ENCODE measurements around the gene UXS1.
A peak's percentile ranks its signal among the peaks of the same experiment; 100 is the strongest.
"Not testable (repeated sequence)": the region's sequence is repeated elsewhere in the genome, so short reads cannot be mapped to it uniquely, and the experiment has no call there.

Gene UXS1

DNA sequence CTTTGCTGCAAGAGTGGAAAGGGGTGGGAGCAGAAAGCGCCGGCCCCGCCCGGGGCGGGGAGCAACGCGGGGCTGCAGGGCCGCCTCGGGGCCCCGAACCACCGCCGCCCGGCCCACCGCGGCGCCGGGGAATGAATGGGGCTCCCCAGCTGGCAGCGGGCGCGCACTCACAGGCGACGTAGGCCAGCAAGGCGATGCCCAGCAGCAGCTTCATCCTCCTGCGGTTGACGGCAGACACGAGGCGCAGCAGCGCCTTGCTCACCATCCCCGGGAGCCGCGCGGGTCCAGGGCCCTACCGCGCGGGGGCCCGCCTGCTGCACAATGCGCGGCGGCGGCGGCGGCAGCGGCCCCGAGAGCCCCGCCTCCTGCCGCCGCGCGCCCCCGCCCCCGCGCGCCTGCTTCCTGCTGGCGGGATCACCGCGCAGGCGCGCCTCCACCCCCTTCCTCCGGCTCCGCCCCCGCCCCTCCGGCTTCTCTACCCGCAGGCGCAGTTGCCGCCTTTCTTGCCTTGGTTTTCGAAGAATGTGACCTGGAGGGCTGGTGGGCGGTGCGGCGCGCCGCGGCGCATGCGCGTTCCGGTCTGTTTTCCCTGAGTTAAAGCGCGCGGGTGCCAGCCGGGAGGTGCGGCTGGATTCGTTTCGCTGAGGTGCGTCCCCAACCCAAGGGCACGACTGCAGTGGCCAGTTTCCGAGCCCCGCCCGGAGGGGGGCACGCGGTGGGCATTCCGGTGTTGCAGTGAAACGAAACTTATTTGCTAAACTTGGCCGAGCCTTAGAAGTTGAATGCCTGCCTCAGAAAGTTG, at the start of gene UXS1:
UXS1 (minus strand) TSS at position 325 of the 802 bp plus-strand sequence; CDS start at position 265, 60 bp downstream.
- DNase-seq, result peak; percentile 96

DNA sequence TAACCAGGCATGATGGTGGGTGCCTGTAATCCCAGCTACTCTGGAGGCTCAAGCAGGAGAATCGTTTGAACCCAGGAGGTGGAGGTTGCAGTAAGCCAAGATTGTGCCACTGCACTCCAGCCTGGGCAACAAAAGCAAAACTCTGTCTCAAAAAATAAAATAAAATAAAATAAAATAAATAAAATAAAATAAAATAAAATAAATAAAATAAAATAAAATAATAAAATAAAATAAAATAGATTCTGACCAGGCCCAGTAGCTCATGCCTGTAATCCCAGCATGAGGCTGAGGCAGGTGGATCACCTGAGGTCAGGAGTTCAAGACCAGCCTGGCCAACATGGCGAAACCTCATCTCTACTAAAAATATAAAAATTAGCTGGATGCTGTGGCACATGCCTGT, 45.4 kb upstream of the UXS1 start:
- not testable (repeated sequence) for DNase-seq

DNA sequence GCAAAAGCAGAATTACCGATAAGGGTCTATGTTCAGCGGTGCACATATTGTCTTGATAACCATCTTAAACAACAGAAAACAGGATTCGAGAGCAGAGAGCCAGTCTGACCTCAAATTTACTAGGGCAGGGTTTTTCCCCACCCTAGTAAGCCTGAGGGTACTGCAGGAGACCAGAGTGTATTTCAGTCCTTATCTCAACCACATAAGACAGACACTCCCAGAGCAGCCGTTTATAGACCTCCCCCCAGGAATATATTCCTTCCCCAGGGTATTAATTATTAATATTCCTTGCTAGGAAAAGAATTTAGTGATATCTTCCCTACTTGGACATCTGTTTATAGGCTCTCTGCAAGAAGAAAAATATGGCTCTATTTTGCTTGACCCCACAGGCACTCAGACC, 41.3 kb upstream of the UXS1 start:
- not testable (repeated sequence) for DNase-seq

DNA sequence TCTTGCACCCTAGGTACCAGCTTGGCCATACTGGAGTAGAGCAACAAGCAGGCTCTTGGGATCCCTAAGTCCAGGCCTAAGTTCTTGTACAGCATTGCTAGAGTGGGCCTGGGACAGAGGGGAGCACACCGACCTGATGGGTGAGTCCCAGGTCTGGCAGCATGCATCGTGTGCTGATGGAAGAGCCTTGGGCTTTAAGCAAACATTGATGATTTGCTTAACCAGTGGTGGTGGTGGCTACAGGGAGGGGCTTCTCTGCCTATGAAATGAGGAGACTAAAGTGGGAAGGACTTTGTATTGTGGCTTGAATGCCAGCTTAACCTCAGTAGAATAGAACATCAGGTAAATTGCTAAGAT, 39.2 kb upstream of the UXS1 start:
- DNase-seq, result no peak

DNA sequence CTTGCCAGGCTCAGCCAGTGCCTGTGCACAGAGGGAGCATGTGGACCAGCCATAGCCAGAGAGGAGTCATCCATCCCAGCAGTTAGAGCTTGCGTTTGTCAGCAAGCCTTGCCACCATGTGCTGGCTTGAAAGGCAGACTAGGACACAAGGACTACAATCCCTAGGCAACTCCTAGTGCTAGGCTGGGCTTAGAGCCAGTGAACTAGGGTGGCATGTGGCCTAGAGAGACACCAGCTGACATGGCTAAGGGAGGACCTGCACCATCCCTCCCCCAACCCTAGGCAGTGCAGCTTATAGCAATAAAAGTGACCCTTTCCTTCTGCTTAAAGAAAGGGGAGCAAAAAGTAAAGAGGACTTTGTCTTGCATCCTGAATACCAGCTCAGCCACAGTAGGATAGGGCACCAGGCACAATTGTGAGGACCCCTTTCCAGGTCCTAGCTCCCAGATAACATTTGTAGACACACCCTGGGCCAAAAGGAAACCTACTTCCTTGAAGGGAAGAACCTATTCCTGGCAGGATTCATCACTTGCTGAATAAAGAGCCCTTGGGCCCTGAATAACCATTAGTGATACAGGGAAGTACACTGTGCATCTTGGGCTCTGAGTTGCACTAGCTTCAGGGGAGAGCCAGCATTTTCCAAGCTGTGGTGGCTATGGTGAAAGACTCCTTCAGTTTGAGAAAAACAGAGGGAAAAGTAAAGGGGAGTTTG, 38.7 kb upstream of the UXS1 start:
- DNase-seq, result no peak

DNA sequence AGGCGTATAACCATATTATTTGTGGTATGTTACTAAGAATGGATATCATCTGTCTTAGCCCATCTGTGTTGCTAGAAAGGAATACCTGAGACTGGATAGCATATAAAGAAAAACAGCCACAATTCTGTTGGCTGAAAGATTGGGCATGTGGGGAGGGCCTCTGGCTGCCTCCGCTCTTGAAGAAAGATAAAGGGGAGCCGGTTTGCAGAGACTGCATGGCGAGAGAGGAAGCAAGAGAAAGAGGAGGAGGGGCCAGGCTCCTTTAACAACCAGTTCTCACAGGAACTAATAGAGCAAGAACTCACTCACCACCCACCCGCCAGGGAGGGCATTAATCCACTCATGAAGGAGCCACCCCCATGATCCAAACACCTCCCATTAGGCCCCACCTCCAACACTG, 29.2 kb upstream of the UXS1 start:
- DNase-seq, result no peak

DNA sequence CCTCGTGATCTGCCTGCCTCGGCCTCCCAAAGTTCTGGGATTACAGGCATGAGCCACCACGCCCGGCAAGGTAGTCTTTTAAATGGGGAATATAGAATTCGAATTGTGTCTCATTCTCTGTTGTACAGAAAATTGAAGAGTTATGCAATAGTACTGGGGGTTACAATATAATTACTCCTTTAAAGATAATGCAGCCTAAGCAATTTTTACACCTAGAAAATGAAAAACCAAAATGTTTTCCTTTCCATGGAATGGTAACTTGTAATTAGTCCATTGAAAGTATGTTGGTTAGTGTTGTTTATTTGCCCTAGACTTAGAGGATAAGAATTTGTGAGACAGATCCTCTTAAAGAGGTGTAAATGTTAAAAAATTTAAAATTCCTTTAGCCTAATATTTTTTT, 28.0 kb upstream of the UXS1 start:
- DNase-seq, result not testable (repeated sequence)

DNA sequence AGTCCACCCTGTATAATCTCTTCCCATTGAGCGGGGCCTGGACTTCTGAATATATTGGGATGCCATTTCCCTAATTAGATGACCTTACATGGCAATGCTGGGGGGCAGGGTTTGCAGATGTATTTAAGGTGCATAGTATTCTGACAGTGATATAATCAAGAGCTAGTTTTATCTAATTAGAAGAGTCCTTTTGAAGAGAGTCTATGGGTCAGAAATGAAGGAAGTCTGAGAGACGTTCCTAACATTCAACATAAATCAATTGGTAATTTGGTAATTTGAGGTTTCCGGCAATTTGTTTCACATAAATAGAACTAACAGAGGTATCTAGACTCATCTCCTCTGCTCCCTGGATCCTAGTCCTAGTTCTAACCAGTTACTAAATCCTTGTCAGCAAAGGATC, 25.7 kb upstream of the UXS1 start:
- no peak for DNase-seq

DNA sequence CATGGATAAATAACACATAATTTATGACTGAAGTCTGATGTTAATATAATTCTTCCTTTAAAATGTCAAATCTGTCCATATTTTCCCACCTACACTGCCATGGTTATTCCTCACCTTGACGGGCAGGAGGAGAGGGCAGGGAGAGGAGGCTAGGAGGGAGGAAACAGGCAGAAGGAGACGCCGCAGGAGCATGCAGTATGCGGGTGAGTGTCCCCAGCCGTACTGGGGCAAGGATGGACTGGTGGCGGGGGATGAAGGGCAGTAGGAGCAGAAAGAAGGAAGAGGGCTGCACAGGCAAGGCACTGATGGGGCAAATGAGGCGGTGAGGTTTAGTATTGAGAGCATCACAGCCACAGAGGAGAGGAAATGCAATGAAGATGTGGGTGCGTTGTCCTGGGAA, 25.1 kb upstream of the UXS1 start:
- not testable (repeated sequence) for DNase-seq

DNA sequence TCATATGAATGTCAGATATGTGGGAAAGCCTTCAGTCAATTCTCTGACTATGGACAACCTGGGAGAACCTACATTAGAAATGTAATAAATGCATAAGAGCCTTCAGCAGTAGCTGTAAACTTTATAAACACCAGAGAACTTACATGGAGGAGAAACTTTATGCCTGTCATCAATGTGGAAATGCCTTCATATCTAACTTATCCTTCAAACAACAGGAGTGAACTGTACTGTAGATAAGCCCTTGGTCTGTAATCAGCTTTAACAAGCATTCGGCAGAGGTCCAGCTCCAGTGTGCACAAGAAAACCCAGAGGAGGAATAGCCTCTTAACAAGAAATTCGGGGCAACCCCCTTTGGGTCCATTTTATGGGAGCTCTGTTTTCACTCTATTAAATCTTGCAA, 14.8 kb upstream of the UXS1 start:
- peak; percentile 48 for DNase-seq

DNA sequence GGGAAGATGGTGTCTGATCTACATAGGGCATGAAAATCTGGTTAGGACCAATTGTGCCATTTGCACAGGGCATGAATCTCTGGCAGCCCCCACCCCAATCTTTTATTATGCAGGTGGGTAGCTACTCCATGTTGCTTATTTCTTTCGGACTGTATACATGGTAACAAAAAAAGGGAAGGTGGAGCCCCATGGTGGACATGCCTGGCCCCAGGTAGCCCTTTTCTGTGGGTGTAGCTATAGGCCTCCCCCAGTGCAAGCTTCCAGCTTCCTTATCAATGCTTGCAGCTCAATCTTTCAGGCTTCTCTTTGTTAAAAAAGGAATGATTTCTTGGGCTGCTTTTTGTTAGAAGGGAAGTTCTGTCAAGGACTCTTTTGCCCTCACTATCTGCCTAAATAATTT, 14.3 kb upstream of the UXS1 start:
- DNase-seq, result peak; percentile 23

DNA sequence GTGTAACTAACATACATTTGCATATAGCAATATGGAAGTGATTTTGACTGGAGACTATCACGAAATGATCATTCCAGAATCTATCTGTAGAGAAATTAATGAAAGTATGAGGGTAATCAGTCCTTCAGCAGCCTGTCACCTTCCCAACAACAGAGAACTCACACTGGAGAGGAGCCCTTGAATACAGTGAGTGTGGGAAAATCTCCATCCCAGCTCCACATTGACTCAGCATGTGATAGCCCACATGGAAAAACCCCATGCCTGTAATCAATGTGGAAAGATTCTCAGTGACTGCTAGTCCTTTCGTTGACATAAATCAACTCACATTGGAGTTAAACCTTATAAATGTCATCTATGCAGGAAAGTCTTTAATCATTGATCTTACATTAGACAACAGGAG, 13.1 kb upstream of the UXS1 start:
- no peak for DNase-seq

DNA sequence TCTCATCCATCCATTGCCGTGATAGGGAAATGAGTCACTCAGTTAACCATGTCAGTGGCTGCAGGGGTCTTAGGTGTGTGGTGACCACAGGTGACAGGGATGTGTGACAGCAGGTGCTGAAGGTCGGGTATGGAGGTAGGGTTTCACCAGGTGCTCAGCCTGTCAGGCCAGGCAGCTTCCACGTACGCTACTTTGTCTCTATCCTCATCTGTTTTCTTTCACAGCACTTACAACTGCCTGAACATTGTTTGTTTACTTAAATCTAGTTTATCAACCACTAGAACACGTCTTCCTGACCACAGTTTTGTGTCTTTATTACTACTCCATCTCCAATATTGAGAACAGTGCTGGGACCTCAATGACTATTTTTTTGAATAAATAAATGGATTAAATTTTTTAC, 11.4 kb upstream of the UXS1 start:
- DNase-seq, result no peak

DNA sequence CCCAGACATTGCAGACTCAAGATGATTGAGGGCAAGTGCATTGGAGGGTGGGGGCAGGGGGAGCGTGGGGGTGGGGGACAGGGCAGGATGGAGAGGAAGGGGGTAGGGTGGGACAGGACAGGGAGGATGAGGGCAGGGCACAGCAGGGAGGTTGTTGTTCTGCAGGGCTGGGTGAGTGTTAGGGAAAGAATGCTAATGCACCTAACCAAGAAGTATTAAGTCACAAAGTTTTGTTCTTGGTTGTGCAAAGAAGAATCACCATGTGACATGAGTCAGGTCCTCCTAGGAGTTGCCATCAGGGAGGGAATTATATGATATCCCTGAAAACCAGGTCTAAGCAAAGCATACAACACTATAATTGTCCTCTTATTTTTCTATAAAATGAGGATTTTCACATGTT, 10.4 kb upstream of the UXS1 start:
- not testable (repeated sequence) for DNase-seq

DNA sequence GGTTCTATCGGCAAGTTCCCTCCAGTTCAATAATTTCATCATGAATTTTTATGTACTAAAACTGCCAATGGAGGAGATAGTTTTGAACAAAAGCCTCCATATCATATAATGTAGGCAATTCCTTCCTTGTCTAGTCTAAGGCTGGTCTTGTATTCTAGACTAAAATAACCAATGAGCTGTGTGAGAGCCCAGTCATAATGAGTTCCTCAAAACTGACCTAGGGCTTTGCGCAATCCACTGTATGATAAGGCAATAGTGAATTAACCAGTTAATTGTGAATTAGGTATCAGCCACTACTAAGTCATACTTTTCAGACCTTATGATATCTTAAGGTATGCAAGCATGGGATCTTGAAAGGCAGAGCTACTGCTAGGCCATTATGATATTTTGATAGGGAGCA, 7.6 kb upstream of the UXS1 start:
- peak; percentile 23 for DNase-seq

DNA sequence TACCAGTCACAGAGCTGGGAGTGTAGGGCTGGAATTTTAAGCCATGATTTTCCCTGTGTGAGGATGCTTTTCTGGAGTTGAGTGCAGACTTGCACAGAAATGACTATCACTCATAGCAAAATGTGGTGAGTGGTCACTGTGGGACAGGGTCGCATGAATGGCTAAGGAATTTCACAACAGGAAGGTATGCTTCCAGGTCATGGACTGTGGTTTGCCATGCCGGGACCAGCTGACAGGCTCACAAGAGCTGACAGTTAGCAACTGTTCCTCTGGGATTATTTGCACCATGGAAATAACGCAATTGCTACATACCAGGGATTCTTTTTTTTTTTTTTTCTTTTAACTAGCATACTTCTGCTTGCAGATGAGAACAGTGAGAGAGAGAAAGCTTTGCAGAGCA, 3.8 kb upstream of the UXS1 start:
- DNase-seq, result no peak

DNA sequence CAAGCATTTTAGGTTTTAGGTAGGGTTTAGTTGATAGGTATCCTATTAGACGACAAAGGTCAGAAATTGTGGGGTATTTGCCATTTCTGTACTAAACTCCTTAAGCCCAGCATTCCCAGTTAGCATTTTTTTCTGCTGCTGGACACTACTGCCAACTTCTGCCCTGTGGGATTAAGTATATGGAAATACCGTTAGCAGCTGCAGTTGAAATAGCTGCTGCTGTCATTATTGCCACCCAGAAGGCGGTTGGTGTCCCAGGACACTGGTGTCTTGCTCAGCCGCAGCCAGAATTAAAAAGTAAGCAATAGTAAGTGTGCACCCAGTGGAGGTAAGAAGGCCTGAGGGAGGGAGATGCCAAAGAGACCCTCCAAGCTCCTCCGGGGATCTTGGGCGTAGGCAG, 1.9 kb upstream of the UXS1 start:
- no peak for DNase-seq

DNA sequence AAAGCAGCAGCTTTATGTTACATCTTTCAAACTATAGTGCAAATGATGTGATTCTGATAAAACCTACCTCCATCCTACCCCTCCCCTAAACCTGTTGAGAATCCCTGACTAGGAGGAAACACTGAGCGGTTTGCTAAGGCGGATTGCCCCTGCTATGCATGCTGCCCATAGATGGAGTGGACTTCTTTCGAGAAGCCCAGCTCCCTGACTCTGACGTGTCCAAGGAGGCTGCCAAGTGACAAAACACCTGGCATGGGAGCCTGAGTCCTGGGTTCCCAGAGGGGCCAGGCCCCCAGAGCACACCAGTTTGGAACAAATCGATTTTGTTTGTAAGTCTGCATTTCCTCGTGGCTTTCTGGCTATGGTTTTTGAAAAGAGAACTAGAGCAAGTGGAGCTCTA, 1.4 kb upstream of the UXS1 start:
- no peak for DNase-seq

DNA sequence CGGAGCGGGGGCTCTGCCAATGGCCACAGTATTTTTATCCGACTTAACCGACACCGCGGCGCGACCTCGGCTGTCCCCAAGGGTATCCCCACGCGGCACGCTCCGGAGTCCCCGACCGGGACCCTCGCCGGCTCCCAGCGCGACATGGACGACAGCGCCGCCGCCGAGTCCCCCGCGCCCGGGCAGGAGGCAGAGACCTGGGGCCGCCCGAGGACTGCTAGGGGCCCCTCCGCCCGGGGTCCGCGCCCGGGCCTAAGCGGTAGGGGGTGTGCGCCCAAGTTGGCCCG, 468 bp downstream of the UXS1 start:
- DNase-seq, result no peak

DNA sequence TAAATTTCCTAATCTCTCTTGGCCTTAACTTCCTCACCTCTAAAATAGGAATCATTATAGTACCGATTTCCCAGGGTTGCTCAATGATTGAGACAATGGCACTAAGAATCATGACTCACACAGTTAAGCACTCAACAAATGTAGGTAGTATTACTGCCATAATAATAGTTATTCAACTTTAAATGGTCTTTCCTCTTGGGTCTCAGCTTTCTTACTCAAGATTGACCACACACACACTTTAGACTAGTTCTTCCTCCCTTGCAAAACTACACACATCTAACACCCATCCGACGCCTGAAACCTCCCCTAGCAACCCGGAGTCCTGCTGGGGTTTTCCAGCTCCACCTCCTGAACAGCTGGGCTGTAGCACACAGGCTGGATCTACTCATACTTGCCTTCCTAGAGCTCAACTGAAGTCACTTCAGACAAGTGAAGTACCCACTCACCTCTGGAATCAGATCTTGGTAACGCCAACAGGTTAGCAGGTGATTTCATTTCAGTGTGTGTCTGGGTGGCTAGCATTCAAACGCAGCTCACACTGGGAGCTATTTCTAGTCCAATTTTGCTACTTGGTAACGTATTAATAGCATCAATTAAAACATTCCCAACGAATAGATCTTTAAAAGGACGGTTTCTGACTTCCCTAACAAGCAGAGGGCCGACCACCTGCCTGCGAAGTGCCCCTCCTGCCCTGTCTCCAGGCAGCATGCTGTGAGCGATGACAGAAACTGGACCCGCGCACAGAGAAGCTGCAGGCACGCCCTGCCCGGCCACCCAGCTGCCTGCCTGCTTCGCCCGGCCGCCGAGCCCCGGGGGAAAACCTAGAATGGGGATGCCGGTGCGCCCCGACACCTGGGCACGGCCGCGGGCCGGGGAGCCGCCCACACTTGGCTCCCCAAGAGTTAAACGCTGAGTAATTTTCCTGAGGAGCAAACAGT, 1.1 kb downstream of the UXS1 start:
- peak; percentile 44 for DNase-seq

DNA sequence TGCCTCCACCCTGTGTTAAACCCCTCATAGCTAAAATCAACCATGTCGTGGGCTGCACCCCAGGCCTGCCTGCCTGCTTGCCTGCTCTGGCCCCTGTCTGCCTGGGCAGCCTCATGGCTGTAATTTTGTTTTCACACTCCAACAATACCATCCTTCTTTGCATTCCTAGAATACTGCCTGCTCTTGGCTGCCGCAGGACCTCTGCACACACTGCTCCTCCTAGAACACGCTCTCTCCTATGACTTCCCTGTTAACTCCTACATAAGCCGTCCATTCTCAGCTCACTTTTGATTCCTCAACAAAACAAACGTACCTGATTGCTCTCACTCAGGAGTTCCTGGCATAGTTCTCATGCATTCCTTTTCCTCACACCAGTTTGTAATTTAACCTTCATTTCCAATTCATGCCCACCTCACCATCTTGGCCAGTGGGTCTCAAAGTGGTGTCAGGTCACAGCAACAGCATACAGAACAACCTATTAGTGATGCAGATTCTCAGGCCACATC, 2.5 kb downstream of the UXS1 start:
- DNase-seq, result no peak

DNA sequence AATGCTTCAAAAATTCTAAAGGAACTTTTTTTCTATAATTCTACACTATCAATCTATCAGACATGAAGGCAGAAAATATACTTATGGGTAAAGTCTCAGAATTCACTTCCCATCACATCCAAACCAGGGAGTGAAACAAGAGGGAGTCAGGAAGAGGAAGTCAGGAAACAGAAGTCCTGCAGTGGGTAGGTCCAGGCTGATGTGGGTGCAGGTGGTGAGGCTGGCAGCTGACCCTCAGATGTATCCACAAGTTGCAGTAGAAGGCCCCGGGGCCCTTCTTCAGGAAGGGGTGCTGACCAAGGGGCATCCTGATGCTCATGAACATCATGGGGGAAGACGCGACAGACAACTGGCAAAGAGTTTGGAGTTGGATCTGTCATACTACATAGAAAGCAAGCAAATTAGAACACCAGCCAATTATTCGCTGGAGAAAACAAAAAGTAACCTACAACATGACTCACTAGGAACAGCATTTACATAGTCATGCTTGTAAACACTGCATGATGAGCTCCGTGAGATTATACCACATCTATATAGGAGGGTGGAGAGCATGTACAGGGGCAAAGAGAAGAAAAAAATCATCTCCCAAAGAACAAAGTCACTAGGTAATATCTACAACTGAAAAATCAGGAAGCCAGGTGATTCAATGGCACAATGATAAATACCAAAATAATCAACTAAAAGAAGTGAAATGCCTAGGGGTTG, 4.2 kb downstream of the UXS1 start:
- DNase-seq, result no peak

DNA sequence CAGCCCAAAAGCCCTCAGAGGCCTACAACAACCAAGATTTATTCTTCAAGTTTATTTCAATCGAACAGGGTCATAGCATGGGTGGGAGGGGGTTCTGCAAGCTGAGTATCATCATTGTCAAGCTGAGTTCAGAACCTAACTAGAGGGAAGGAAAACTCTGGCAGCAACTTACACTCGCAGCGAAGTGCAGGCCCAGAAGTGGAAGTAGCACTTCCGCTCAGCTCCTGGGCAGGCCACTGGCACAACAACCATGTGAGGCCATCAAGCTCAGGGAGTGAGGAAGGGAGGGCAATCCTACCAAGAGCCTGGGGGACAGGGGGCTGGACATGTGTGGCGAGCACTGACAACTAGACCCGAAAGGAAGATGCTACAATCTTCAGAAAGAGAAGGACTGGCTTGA, 4.8 kb downstream of the UXS1 start:
- no peak for DNase-seq

Data from OCI-M1 (cell line).